ENCODE data around the gene PHF14. TPM values are rescaled to one million over a fixed set of nuclear protein-coding genes. Genes with fewer than 3 reads are reported as not detected.

Gene PHF14
- total RNA-seq, 1 donor from 2014 or later: 37.3 TPM

DNA sequence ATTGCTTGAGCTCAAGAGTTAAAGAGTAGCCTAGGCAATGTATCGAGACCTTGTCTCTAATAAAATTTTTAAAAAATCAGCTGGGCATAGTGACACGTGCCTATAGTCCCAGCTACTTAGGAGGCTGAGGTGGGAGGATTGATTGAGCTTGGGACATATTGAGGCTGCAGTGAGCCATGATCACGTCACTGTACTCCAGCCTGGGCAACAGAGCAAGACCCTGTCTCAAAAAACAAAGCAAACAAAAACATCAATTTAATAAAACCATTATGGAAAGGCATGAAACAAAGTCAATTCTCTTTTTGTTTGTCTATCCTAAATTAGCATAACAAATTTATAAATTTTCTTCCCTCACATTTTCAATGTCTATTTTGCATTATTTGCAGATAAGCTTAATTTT lies 108.4 kb downstream of the PHF14 start:
- intact Hi-C loops (cut with micrococcal nuclease): no loop called here

- intact Hi-C loops (cut with micrococcal nuclease): no loop called here
Observed at GRCh38 chr7:11082552-11083213, 109.0 kb downstream of the PHF14 start.

DNA sequence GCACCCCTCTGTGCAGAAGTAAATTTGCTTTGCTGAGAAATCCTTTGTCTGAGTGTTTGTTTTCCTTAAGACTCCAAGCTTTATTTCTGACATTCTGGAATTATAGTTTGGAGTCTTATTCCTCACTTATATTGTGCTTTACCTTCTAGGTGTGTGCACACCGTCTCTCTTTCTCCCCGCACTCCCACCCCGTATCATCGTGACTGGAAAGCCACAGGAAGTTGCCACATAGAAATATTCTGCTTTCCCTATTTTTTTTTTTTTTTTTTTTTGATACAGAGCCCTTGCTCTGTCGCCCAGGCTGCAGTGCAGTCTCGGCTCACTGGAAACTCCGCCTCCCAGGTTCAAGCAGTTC lies 109.5 kb downstream of the PHF14 start:
- intact Hi-C loops (cut with micrococcal nuclease): no loop called here

DNA sequence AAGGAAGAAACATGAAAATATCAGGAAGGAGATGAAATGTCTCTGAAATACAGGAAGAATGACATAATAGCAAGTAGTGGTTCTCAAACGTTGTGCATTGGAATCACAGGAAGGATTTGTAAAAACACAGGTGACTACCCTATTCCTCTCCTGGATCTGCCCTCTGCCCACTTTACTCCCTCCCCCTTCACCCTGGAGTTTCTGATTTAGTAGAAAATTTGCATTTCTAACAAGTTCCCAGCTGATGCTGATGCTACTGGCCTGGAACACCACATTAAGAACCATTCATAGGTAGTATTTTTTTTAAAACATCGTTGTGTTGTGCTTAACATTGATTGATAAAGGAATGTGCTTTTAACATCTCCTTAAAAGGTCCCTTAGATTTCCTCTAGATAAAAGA lies 130.9 kb downstream of the PHF14 start:
- intact Hi-C loops (cut with micrococcal nuclease): no loop called here

DNA sequence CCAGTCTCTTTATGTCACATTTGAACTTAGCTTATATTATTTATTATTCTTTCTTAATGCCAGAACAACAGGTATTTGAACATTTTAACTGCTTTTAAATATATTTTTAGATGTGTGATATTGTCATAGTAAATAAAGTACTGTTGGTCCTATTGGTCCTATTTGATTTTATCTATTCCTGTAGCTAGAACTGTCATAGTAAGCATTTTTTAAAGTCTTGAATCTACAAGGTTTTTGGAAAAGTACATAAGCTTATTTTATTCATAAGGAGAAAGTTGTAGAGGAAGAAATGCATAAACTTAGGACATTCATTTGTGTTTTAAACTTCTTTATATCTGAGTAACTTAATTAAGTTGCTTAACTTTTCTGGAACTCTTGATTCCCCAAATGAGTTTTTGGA lies 136.0 kb downstream of the PHF14 start:
- intact Hi-C loops (cut with micrococcal nuclease): no loop called here

GRCh38 chr7:11120068-11120664 lies 146.5 kb downstream of the PHF14 start:
- intact Hi-C loops (cut with micrococcal nuclease): loop anchor here (2.0 to 5.0 kb wide), 2 partner anchors 148 to 179 kb away; partner anchors contain the start of gene PHF14

DNA sequence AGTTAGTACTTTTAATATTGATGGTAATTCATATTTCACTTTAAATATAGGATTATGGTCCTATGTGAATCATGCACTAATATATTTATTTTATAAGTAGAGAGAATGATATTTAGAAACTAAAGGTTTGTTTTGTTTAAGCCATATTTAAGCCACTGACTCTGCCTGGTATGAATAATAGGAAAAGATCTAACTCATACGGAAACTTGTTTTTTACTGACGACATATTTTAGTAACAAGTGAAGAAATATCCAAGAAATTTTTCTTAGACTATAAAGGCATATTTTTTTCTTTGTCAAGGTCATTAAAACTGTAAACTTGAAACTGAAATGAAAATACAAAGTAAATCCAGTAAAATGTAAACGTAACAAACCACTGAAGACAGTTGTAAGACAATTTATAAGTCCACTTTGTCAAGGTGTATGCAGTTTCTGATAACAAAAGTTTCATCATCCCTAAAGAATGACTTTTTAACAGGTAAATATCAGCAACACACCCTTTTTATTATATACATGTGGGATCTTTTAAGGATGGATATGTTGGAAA lies 147.1 kb downstream of the PHF14 start:
- intact Hi-C loops (cut with micrococcal nuclease): loop anchor here (2.0 to 5.0 kb wide), 2 partner anchors 148 to 180 kb away; partner anchors contain the start of gene PHF14

- intact Hi-C loops (cut with micrococcal nuclease): loop anchor here (5.0 kb wide), 2 partner anchors 87 to 153 kb away; partner anchors contain the start of gene PHF14
Observed at GRCh38 chr7:11124856-11125559, 151.3 kb downstream of the PHF14 start.

DNA sequence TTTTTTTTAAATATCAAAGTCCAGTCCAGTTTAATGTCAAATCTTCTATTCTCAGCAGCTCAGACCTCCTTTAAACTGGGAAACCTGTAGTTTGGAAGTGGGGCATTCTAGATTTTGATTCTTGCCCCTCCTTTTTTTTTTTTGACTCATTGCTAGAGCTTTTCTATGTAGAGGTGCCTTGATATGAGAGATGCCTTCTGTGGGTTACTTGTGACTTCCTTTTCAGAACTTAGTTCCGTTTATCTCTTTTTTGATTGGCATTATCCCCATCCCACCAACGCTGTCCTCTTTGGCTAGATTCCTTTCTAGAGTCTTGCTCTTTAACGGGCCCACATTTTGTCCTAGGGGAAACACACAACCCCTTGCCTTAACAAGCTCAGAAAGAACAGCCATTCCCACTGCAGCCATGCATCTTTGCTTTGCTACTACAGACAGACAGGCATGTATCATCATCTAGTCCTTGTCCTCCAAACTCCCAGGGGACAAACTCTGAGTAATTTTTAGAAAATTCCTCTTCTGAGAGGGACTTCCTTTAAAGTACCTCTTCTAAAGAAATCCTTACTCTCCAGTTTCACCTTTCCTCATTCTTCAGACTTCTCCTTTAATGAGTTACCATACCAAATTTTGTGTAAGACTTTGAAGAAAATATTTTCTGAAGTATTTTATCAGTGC lies 153.6 kb downstream of the PHF14 start:
- intact Hi-C loops (cut with micrococcal nuclease): loop anchor here (5.0 kb wide), 1 partner anchor 85 kb away; no protein-coding TSS in a partner anchor

DNA sequence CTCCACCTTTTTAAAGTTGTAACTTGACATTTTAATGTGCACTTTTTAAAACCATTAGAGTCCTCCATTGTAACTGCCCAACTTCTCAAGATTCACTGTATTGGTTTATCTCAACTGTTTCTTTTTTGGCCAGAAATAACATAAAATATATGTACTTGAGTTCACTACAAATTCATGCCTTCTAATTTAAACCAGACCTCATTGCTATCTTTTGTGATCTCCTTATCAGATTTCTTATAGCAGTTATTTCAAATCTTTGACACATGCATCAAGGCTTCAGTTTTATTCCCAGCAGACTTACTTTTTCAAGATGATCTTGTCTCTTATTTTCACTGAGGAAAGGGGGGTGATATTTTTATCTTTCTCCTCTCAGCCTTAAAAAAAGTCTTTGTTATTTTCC lies 154.3 kb downstream of the PHF14 start:
- intact Hi-C loops (cut with micrococcal nuclease): loop anchor here (5.0 kb wide), 1 partner anchor 84 kb away; no protein-coding TSS in a partner anchor

DNA sequence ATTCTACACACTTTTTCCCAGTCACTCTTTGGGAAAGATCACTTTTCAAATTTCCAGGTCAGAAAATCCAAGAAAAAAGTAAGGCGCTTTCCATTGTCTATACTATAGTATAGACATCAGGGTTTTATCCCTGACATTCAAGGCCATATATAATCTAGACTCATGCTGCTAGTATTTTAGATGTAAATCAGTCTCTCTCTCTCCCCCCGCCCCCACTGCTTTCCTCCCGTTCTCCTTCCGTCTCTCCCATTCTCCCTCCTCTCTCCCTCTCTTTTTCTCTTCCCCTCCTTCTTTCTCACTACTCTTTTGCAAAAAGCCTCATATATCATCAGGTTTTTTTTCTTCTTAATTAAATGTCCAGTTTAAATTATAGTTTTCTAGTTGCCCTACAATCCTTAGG lies 154.8 kb downstream of the PHF14 start:
- intact Hi-C loops (cut with micrococcal nuclease): loop anchor here (5.0 kb wide), 1 partner anchor 84 kb away; no protein-coding TSS in a partner anchor

- intact Hi-C loops (cut with micrococcal nuclease): no loop called here
Observed at GRCh38 chr7:11130012-11130411, 156.3 kb downstream of the PHF14 start.

DNA sequence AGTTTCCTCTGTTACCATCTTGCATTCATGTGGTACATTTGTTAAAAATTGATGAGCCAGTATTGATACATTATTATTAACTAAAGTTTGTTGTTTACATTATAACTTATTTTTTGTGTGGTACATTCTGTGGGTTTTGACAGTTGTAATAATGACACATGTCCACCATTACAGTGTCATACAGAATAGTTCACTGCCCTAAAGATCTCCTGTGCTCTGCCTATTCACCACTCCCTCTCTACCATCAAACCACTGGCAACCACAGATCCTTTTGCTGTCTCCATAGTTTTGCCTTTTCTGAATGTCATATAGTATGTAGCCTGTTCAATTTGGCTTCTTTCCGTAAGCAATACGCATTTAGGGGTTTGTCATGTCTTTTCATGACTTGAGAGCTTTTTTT lies 156.9 kb downstream of the PHF14 start:
- intact Hi-C loops (cut with micrococcal nuclease): no loop called here

- intact Hi-C loops (cut with micrococcal nuclease): no loop called here
Observed at GRCh38 chr7:11133436-11133959, 159.8 kb downstream of the PHF14 start.

- intact Hi-C loops (cut with micrococcal nuclease): no loop called here
Observed at GRCh38 chr7:11135573-11135972, 161.9 kb downstream of the PHF14 start.

DNA sequence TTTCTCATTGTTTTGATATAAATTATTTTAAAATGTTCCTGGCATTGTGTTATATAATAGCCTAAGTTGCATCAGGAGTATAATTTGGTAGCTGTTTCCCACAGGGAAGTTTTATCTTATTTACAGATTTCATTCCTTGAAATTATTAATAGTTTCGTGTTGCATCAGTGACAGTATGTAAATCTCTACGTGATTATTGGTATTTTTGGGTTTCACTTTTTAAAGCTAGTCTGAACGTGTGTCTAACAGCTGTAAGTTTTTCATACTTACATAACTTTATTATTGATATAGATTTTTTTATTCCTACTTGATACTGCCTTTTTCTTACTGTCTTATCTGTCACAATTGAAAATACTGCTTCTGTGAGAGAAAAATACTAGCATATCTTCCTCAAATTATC lies 167.9 kb downstream of the PHF14 start:
- intact Hi-C loops (cut with micrococcal nuclease): no loop called here

DNA sequence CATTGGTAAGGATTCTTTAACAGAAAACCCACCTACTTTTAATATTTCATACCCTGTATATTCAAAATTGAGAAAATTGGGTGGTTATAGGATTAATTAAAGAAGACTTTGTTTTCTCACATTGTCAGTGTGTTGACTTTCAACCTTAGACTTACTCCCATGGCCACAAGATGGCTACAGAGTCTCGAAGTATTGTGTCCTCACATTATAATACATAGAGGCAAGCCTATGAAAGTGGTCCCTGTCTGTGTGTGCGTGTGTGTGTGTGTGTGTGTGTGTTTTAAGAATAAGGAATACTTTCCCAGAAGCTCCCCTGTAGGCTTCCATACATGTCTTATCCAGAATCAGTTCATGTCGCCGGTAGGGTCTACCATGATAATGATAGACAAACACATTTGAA lies 180.0 kb downstream of the PHF14 start:
- intact Hi-C loops (cut with micrococcal nuclease): no loop called here

GRCh38 chr7:11155883-11156282 lies 182.2 kb downstream of the PHF14 start:
- intact Hi-C loops (cut with micrococcal nuclease): no loop called here

DNA sequence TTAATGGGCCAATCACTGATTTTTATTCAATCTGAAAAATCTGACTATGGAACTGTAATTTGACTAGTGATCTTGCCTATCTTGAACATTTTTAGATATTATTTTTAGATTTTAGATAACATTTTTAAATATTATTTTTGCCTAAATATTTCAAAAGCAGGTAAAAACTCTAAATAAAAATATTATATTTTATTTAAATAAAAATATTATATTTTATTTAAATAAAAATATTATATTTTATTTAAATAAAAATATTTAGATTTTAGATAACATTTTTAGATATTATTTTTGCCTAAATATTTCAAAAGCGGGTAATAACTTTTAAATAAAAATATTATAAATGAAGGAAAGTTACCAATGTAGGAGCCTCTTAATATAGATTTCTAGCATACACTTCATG lies 187.8 kb downstream of the PHF14 start:
- intact Hi-C loops (cut with micrococcal nuclease): no loop called here

- intact Hi-C loops (cut with micrococcal nuclease): no loop called here
Observed at GRCh38 chr7:11163220-11163619, 189.5 kb downstream of the PHF14 start.

- intact Hi-C loops (cut with micrococcal nuclease): no loop called here
Observed at GRCh38 chr7:11166051-11166450, 192.4 kb downstream of the PHF14 start.

All from T-helper 2 cell treated with Interferon-gamma antibody and Interleukin-4, amounts not matched to agents 100 ng/mL and 5 ng/mL, for 36 hours (primary cell).